GM21526 (cell line): ENCODE results near the gene NPTXR.

ENCODE experiments used
- ATAC-seq: cut with Tn5 transposase; IDR thresholded peaks from one replicate; pipeline ENCODE4 v1.9.1; 2021; ENCODE audit warnings: moderate library complexity; ENCODE audit not compliant: unreplicated experiment, low FRiP score

Gene NPTXR

DNA sequence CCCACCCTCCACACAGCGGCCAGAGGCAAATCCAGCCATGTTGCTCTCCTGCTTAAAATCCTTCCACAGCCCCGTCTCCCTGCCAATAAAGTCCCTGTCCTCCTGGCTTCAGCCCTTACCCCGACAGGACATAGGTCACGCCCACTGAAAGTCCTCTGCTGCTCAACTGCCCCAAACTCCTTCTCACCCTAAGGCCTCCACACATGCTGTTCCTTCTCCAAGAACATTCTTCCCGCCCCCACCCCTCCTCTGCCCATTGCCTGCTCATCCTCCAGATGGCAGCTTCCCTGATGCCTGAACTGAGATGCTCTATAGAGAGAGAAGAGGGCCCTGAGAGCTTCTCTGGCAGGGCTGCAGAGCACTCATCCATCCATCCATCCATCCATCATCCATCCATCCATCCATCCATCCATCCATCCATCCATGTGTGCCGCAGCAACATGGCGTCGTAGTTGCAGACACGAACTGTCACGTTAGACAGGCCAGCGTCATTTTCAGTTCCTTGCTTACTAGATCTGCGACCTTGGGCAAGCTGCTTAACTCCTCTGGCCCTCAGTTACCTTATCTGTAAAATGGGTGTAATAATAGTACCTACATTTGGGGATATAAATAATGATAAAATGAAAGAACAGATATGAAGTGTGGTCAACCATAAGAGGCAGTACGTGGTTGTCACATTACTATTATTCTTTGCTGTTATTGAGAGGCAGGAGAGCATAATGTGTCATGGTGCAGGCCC lies 9.4 kb downstream of the NPTXR start:
- ATAC-seq: no peak

DNA sequence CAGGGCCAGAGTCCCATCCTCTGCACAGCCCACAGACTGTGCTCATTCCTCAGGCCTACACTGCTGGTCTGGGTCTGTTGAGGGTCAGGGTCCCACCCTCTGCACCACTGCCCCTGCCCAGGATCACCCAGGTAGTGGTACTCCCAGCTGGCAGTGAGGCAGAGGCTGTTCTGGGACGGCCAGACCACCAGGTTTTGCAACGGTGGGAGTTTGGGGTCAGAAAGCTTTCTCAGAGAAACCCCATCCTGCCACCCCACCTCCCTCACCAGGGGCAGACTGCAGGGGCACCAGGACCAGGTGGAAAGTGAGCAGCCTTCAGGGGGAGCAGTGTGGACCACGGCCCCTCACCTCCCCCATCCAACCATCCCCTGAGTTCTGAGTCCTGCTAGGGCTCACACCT lies 10.8 kb downstream of the NPTXR start:
- ATAC-seq: no peak

DNA sequence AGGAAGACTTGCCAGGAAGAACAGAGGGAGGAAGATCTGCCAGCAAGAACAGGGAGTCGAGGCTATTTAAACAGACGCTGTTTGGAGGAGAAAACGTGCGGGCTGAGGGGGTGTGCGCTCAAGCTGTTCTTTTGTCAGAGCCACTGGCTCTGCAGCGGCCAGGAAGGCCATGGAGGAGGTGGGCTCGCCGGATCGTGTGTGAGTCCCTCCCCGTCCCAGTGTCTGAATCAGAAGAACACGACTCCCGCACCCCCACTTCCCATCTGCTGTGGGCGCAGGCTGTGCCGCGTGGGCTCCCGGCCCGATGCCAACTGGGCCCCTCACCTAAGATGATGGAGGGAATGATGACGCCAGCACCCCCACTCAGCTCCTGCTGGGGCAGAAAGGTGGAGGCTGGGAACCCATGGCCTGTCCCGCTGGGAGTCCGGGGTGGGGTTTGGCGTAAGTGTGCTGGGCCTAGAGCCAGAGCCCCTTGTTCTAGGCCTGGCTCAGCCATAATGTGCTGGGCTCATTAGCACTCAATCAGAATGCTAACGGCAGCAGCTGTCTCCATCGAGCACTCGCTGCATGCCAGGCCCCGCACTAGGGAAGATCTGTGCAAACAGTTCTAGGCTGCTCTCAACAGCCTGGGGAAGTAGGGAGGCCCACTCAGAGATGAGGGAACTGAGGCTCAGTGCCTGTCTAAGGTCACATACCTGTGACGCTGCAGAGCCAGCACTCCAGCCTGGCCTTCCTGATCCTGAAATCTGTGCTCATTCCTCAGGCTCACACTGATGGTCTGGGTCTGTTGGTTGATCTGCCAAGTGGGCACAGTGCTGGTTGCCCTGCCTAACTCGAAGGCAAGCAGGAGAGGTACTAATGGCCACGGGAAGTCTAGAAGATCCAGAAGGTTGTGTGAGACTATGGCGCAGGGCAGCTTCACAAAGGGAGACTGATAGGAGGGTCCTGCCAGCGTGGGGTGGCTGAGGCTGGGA lies 11.5 kb downstream of the NPTXR start:
- ATAC-seq: no peak

DNA sequence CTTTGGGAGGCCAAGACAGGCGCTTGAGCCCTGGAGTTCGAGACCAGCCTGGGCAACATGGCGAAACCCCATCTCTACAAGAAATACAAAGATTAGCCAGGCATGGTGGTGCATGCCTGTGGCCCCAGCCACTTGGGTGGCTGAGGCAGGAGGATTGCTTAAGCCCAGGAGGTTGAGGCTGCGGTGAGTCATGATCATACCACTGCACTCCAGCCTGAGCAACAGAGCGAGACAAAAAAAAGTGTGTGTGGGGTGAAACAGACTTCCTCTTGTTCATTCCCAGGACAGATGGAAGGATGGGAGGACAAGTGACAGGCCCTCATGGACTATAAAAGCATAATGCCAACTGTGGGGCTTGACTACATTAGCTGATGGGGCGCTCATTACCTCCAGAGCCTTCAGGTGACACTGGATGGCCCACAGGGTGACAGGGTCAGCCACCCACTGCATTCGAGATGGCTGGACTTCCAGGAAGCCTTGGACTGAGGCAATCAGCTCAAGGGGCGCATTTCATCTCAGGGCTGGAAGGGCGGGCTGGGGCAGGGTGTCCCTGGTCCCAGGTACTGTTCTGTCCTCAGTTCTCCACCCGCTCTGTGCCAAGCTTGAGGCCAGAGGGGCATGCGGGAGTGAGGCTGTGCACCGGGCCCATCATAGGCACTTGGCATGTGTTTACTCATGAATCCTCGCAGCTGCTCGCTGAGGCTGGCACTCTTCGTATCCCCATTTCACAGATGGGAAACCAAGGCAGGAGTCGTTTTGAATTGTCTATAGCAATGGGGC lies 12.5 kb downstream of the NPTXR start:
- no peak for ATAC-seq

DNA sequence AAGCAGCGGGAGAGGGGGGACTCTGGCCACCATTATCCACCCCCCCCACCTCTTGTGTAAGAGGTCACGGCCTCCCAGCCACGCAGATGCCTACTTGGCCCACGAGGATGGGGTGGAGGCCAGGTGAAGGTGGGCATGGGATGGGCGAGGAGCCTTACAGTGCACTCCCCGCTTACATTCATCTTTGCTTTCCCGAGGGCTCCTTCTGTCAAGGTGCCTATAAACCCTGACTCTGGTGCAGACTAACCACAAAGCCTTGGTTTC lies 13.1 kb downstream of the NPTXR start:
- ATAC-seq: no peak

DNA sequence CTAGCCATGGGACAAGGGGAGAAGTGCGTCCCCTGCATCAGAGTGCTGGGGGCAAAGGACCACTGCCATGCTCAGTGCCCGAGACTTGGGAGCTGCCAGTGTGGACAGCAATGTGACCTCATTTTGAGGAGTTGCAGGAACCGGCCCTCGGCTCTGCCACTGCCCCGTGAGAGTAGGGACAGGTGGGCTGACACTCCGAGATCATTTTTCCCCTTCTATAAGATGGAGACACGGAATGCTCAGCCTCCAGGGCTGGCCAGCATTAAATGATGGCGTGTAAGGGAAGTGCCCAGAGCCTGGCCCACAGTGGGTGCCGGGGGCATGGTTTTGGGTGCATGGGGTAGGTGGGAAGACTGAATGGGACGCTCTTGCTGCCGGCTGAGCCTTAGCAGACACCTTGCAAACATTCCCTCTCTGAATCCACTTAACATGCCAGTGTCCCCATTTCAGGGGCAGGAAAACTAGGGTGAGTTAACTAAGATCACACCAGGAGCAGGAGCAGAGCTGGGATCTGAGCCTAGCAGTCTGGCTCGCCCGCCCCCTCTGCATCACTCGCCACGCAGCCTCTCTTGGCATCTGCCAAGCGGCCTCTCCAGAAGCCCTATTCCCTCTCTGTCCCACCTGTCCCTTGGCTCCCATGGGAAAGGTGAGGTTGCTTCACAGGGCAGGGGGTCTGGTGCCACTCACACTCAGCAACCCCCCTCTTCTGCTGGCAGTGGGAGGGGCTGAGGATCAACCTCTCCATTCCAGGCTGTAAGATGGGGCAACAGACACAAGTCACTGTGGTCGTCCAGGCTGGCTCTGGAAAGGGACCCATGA lies 13.6 kb downstream of the NPTXR start:
- ATAC-seq: no peak

DNA sequence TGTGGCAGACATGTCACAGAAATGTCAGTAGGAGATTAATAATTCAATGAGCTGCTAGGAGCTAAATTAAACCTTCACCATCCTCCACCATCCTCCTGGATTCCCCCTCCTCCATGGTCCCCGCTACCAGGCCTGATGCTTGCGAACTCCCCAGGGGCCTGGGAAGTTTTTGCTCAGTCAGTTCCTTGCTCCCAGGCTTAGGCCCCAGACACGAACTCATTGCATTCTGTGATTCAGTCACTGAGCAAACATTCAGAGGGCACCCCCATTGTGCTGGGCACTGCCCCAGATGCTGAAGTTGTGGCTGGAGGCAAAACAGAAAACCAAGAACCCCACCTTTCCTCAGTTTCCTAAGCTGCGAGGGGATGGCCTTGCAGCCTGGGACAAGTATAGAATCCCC lies 14.3 kb downstream of the NPTXR start:
- no peak for ATAC-seq

DNA sequence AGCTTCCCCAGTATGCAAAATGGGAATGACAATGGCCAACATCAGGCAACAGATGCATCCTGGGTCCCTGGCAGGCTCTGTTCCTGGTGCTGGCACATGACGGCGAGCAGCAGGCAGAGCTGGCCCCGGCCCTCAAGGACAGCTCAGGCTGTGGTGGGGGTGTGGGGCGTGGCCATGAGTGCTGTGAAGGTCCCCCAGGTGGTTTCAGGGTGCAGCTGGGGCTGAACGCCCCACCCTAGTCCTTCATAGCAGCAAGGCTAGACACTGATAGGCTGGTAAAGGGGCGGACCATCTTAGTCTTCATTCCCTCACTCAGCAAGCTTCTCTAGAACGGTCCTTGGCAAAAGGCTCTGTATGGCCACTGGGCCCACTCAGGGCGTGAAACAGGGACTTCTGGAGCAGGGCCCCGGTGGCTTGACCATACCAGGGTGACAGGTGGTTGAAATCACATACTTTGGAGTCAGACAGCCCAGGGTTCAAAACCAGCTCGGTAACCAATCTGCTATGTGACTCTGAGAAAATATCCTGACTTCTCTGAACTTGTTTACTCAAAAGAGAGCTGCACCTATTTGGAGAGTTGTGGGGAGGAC lies 15.1 kb downstream of the NPTXR start:
- ATAC-seq: no peak

DNA sequence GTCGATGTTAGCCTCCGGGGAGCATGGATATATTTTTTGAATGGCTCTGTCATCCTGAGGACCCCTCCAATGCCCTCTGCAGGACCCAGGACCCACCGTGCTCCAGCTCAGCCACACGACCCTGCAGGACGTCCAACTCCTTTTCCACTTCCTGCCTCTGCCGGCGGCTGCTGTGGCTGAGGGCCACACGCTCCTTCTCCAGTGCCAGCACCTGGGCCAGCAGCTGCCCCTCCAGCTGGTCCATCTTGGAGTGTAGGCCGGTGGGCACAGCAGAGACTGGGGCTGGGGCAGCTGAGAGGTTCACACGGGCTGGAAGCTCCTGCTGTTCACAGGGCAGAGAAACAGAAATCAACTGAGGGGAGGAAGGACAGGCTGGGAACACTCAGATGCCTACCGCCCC lies 15.6 kb downstream of the NPTXR start:
- no peak for ATAC-seq

DNA sequence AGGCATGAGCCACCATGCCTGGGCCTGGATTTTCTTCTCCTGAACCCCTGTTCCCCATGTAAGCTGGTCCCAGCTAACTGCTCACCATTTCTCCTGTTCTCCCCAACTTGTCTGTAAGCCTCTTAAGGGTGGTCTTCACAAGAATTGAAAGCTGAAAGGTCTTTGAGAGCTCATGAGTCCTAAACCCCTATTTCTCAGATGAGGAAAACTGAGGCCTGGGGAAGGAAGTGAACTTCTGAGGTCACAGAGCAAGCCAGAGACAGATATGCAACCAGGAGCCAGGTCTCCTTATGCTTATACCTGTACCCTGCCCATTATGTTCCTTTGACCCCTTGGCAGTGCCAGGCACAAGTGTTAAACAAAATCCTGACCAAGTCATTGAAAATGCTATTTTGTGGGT lies 16.3 kb downstream of the NPTXR start:
- ATAC-seq: no peak

DNA sequence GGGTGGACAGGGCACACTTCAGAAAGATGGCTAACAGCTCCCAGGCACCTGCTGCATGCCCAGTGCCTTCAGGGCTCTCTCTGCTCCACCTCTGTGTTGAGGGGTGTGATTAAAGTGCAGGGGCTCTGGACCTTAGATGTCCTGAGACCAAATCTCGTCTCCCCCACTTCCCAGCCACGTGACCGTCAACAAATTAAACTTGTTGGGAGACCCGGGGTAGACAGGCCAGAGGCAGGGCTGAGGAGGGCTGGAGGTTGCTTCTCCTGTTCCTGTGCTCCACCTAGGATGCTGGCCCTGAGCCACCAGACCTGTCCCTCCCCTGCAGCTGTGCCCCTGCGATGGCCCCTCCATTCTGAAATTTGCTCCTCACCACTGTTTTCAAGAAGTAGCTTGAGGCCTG lies 17.0 kb downstream of the NPTXR start:
- no peak for ATAC-seq

DNA sequence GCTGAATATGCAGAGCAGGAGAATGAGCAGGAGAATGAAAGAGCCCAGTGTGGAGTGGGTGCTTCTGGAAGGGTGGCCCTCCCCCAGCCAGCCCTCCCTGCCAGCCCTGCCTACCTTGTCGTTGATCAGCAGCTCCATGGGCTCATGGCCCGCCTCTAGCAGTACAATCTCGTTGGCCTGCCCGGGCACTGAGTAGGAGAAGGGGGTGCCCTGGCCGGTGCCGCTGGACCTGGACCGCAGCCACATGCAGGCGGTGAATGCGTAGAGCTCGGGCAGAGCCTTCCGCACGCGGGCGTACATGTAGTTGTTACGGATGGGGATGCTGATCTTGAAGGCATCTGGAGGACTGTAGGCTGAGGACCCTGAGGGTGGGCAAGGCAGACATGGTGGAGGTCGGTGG lies 17.4 kb downstream of the NPTXR start:
- no peak for ATAC-seq

DNA sequence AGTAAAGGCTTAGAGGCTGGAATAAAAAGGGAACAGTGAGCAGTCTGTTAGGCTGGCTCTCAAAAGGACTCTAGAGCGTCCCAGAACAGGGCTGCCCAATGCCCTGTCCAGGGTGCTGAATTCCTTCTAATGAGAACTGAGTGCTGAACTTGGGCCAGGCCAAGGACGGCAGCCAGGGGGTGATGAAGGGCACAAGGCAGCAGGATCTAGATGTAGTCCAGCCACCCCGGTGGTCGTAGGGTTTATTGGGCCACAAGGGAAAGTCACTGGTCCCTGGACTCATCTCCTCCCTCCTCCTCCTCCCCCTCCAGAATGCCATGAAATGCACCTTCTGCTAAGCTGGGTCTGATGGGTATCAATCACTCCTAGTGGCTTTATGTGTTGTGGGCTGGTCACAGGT lies 19.2 kb downstream of the NPTXR start:
- ATAC-seq: no peak

DNA sequence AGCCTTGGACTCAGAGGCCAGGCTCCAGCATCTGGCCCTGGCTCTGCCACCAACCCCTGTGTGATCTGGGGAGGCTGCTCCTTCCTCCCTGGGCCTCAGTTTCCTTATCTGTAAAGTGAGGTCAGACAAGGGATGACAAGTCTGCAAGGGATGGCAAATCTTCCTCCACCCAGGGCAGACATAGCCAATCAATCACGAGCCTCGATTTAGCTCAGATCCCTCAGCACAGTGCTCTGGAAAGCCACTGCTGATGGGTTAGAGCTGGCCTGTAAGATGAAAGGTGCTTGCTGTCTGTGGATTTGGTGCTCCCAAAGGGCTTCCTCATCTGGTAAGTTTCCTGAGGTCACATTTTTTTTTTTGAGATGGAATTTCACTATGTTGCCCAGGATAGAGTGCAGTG lies 20.2 kb downstream of the NPTXR start:
- ATAC-seq: no peak

DNA sequence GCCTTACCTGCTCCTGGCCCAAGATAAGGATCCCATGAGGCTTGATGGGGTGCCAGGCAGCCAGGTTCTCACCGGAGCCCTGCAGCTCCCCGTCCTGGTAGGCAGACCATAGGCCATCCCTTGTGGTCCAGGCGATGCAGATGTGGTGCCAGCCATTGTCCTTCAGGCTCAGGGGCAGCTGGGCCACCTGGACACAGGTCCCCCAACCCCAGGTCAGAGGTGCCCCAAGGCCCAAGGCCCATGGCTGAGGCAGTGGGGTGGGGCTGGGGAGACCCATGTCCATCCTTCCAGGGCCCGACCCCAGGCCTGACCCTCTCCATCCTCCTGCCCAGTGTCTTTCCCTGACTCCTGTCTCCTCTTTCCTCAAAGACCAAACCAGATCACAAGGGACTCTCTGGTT lies 20.8 kb downstream of the NPTXR start:
- ATAC-seq: no peak

DNA sequence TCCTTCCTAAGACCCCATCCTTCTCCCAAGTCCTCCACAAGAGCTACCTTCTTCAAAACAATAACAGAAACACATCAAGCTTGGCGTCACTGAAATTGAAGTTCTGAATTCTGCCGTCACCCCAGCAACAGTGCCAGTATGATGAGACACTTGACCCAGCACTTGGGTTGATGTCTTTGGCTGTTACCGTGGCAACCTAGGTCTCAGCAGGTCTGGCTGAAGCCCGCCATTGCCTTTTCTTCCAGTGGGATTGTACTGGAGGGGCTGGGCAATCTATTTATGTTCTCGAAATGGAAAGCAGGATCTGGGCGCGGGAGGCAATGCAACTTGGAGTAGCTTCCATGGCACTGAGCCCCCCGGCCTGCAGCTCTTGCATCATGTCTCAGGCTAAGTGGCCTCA lies 23.8 kb downstream of the NPTXR start:
- no peak for ATAC-seq

DNA sequence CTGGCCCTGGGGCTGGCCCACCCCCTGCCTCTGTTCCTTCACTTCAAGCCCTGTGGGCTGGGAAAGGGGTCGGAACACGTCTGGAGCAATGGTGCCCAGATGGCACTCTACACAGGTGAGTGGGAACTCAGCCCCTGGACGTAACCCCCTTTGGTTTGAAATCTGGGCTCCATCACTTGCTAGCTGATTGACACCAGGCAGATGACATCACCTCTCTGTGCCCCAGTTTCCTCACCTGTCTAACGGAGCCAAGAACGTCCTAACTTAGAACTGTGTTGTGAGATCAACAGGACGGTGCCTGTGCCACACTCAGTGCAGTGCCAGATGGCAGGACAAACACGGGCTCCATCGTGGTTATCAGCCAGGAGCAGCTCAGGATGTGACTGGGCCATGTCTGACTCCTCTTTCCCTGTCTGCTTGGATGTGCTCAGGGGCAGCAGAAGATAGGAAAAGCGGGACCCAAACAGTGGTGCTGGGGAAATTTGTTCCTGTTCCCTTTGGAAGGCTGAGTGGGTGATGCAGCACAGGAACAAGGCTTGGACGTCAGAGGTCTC lies 24.4 kb downstream of the NPTXR start:
- ATAC-seq: no peak

DNA sequence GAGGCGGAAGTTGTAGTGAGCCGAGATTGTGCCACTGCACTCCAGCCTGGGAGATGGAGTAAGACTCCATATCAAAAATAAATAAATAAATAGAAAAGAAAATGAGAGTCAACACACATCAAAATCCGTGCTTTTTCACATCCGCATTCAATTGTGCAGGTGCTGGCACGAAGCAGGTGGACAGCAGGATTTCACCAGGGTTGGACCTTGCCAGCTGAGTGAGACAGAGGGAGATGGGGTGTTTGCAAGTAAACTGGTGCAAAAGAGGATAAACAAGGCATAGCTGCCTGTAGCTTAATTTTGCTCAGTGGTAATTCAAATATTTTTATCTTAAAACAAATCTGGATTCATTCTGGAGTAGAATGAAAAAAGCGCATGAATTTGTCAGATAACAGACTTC lies 26.6 kb downstream of the NPTXR start:
- no peak for ATAC-seq

DNA sequence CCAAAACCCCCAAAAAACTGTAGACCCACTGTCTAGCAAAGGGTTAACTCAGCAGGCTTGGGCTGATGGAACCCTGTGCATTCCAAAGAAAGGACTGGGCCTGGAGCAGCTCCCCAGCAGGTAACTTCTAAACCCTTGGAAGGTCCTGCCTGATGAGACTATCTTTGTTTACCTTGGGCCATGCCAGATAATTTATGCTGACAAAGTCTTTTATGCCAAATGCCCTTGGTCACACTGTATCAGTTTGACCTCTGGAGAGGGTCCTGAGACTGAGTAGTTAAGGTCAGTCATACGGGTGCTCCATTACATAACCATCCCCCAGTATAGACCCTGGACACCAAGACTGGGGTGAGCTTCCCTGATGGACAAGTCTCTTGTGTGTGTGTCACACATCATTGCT lies 28.0 kb downstream of the NPTXR start:
- no peak for ATAC-seq

DNA sequence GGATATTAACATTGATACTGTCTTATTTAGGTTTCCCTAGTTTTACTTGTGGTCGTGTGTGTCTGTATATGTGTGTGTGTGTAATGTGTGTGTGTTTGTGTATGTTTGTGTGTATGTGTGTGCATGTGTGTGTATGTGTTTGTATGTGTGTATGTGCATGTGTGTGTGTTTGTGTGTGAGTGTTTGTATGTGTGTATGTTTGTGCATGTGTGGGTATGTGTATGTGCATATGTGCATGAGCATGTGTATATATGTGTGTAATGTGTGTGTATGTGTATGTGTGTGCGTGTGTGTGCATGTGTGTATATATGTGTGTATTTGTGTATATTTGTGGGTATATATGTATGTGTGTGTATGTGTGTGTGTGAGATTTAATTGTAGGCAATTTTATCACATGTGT lies 32.6 kb downstream of the NPTXR start:
- ATAC-seq: no peak
